ENCODE measurements around the gene RFXAP. TPM values are rescaled to one million over a fixed set of nuclear protein-coding genes. Genes with fewer than 3 reads are reported as not detected.

Gene RFXAP
- total and polyA plus RNA-seq, 9 of the 15 experiments (the other 6 are each of a cell fraction or from before 2014, with no cell fraction given), result 2.1 to 9.7 (median 2.9) TPM

DNA sequence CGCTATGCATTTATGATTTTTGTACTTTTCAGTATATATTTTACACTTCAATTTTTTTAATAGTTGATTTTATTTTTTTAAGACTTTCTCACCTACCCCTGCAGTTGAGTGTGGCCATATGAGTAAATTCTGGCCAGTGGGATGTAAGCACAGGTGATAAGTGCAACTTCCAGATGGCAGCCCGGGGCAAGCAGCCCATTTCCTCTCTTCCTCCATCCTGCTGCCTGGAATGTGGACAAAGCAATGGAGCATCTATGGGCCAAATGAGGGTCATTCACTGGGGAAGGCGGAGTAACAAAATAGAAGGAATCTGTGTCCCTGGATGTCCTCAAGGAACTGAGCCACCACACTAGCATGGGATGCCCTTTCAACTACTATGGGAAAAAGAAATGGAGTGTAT lies 12.3 kb downstream of the RFXAP start:
- H3K4me1 ChIP-seq (replicated peaks in 1 of 2; ENCODE audit: control insufficient read depth in 2 of 2, insufficient read depth in 2 of 2, low read length in 2 of 2), result peaks cover 0 to 3% of the 10 kb centered on the region in 2 experiments; a peak in 2 of 5 replicates
- no peaks in the 10 kb centered on the region for H3K79me2 ChIP-seq (ENCODE audit: control insufficient read depth, insufficient read depth, low read length)
- H3K9me1 ChIP-seq (ENCODE audit: control insufficient read depth, insufficient read depth, low read length), result no peaks in the 10 kb centered on the region
- H3K9me3 ChIP-seq (replicated peaks; ENCODE audit: control insufficient read depth, insufficient read depth, low read depth, low read length), result no peaks in the 10 kb centered on the region
- H3K4me2 ChIP-seq (ENCODE audit: insufficient read depth, low read length), result no peak overlapping the region
- no peak for DNase-seq (ENCODE audit: extremely low read depth in 1 of 4, low spot score in 3 of 4)
- ChIA-PET CTCF (ENCODE audit: low intra/inter-chr PET ratio) (no interaction called here), POLR2A (interaction anchor here (0.7 kb wide), 1 partner anchor 8 kb away, joined by 3 read pairs; no protein-coding TSS in a partner anchor)
- no peak overlapping the region for H3K4me3 ChIP-seq
- no peak for TF ChIP-seq MED1 (CRISPR knock-in tag; IDR thresholded peaks at IDR 0.05; ENCODE audit: borderline replicate concordance)
- TF ChIP-seq CCNT2 (IDR thresholded peaks at IDR 0.05; ENCODE audit: borderline replicate concordance, extremely low read depth, insufficient read length, low read depth, low read length), result no peak
- TF ChIP-seq, protein P1, sequence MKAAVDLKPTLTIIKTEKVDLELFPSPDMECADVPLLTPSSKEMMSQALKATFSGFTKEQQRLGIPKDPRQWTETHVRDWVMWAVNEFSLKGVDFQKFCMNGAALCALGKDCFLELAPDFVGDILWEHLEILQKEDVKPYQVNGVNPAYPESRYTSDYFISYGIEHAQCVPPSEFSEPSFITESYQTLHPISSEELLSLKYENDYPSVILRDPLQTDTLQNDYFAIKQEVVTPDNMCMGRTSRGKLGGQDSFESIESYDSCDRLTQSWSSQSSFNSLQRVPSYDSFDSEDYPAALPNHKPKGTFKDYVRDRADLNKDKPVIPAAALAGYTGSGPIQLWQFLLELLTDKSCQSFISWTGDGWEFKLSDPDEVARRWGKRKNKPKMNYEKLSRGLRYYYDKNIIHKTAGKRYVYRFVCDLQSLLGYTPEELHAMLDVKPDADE (conservative IDR thresholded peaks at IDR 0.05; ENCODE audit: control insufficient read depth, low read depth, low read length), result no peak
- TF ChIP-seq HCFC1 (IDR thresholded peaks at IDR 0.05; ENCODE audit: low read depth, low read length), result no peak
- TF ChIP-seq ZNF316 (IDR thresholded peaks at IDR 0.05), result no peak
- no peak for TF ChIP-seq TAF7 (tag; IDR thresholded peaks at IDR 0.05)
- no peak for TF ChIP-seq FOS (IDR thresholded peaks at IDR 0.05; ENCODE audit: extremely low read depth, insufficient read length)
- H4K20me1 ChIP-seq (replicated peaks; ENCODE audit: control insufficient read depth, insufficient read depth, low read length), result no peaks in the 10 kb centered on the region
- no peak overlapping the region for H3K9ac ChIP-seq (ENCODE audit: insufficient read depth in 1 of 2, low read depth in 2 of 2, low read length in 2 of 2)
- BruUV-seq (replicated peaks), result no TSS peak
- intact Hi-C loops (cut with micrococcal nuclease) (loop anchor here (10.0 kb wide), 1 partner anchor 546 kb away; no protein-coding TSS in a partner anchor), in situ Hi-C loops (cut with MboI) (loop anchor here (25.0 kb wide), 1 partner anchor 419 kb away; no protein-coding TSS in a partner anchor)
- WGBS (ENCODE audit: insufficient coverage, low coverage, missing lambda C conversion rate), result 94% methylated on average over 2 of the region's 3 CpGs
- no peak overlapping the region for H2AFZ ChIP-seq (ENCODE audit: low read depth, low read length)
- H3K27me3 ChIP-seq (ENCODE audit: control insufficient read depth in 2 of 2, insufficient read depth in 2 of 2, low read length in 2 of 2), result no peaks in the 10 kb centered on the region
- no peak for ATAC-seq
- H3K36me3 ChIP-seq (ENCODE audit: control insufficient read depth, insufficient read depth, low read length), result peaks cover 15% of the 10 kb centered on the region
- no peak overlapping the region for H3K27ac ChIP-seq (ENCODE audit: extremely low read depth, low read depth, low read length)
- no peak for FAIRE-seq
